ENCODE data around the gene IGFBP6.
"Not testable (repeated sequence)": the region's sequence is repeated elsewhere in the genome, so short reads cannot be mapped to it uniquely, and the experiment has no call there.

IGFBP6 gene

GRCh38 chr12:53093777-53094393 lies 3.6 kb upstream of the IGFBP6 start:
- TF ChIP-seq CTCF (IDR thresholded peaks at IDR 0.05; ENCODE audit: control insufficient read depth, extremely low read depth, insufficient read depth): no peak
- H3K4me3 ChIP-seq (ENCODE audit: low read depth, low read length): no peak overlapping the region
- no peak for DNase-seq (ENCODE audit: low read depth)

- no peak overlapping the region for H3K4me3 ChIP-seq (ENCODE audit: low read depth, low read length)
- no peak for TF ChIP-seq CTCF (IDR thresholded peaks at IDR 0.05; ENCODE audit: control insufficient read depth, extremely low read depth, insufficient read depth)
- no peak for DNase-seq (ENCODE audit: low read depth)
Observed at GRCh38 chr12:53094394-53094787, 3.1 kb upstream of the IGFBP6 start.

GRCh38 chr12:53094796-53095595 lies 2.5 kb upstream of the IGFBP6 start:
- H3K4me3 ChIP-seq (ENCODE audit: low read depth, low read length); DNase-seq (ENCODE audit: low read depth): not testable (repeated sequence)

- H3K4me3 ChIP-seq (ENCODE audit: low read depth, low read length); DNase-seq (ENCODE audit: low read depth): not testable (repeated sequence)
Observed at GRCh38 chr12:53095596-53095895, 1.9 kb upstream of the IGFBP6 start.

GRCh38 chr12:53096089-53096741 lies 1.3 kb upstream of the IGFBP6 start:
- no peak overlapping the region for H3K4me3 ChIP-seq (ENCODE audit: low read depth, low read length)
- no peak for DNase-seq (ENCODE audit: low read depth)
- TF ChIP-seq CTCF (IDR thresholded peaks at IDR 0.05; ENCODE audit: control insufficient read depth, extremely low read depth, insufficient read depth): no peak

- H3K4me3 ChIP-seq (ENCODE audit: low read depth, low read length): no peak overlapping the region
- DNase-seq (ENCODE audit: low read depth): no peak
- no peak for TF ChIP-seq CTCF (IDR thresholded peaks at IDR 0.05; ENCODE audit: control insufficient read depth, extremely low read depth, insufficient read depth)
Observed at GRCh38 chr12:53096759-53097158, 708 bp upstream of the IGFBP6 start.

- DNase-seq (ENCODE audit: low read depth): no peak
- TF ChIP-seq CTCF (IDR thresholded peaks at IDR 0.05; ENCODE audit: control insufficient read depth, extremely low read depth, insufficient read depth): no peak
- no peak overlapping the region; the same call in 1 of the 2 replicates for H3K4me3 ChIP-seq (ENCODE audit: low read depth, low read length)
Observed at GRCh38 chr12:53097207-53097563, 282 bp upstream of the IGFBP6 start.
